Gastroesophageal sphincter (tissue), 3 donors: ENCODE data around the gene NPL.

Source experiments
- CTCF ChIP-seq, 4 experiments: fragments of 200-600 bp in 2 of 4; fragments of 450-650 bp in 2 of 4; sonication (generic) in 1 of 4; IDR thresholded peaks; one replicate each; pipeline ENCODE4 v1.5.1; 2017 to 2019; ENCODE audit warnings: antibody characterized with exemption in 4 of 4, mild to moderate bottlenecking in 2 of 4, moderate library complexity in 2 of 4
- EP300 ChIP-seq: sonication (generic); formaldehyde crosslinking; IDR thresholded peaks from one replicate; pipeline ENCODE4 v1.6.1; 2017; ENCODE audit warnings: antibody characterized with exemption, mild to moderate bottlenecking
- POLR2A ChIP-seq, 2 donors: fragments of 450-650 bp; IDR thresholded peaks; one replicate each; pipeline ENCODE4 v1.6.1; 2017; ENCODE audit warnings: antibody characterized with exemption in 2 of 2, mild to moderate bottlenecking in 2 of 2, moderate library complexity in 1 of 2
- POLR2AphosphoS5 ChIP-seq: sonication (generic); formaldehyde crosslinking; IDR thresholded peaks from one replicate; pipeline ENCODE4 v1.6.1; 2017; ENCODE audit warnings: antibody characterized with exemption

DNA sequence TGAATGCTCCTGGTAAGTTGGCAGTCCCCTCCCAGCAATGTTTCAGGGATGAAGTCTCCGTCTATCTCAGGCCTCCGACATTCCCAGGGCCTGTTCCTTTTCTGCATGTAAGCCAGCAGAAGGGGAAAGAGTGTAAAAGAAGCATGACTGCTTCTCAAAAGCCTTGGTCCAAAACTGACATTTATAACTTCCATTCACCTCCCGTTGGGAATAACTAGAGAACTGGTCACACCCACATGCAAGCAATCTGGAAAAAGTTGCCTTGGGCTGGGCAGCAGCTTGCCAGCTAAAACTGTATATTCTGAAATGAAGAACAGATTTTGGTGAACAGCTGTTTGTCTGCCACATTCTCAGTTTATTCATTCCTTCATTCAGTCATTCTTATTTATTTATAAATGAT is 24.2 kb upstream of the NPL start:
- TF ChIP-seq CTCF (IDR thresholded peaks at IDR 0.05) (no peak), POLR2A (IDR thresholded peaks at IDR 0.05) (no peak), POLR2AphosphoS5 (no peak), EP300 (no peak)
